ENCODE data around the gene C1orf116.

GRCh38 chr1:207025146-207025880 is 7.2 kb downstream of the C1orf116 start:
- TF ChIP-seq CTCF (conservative IDR thresholded peaks at IDR 0.05), result no peak
- no peak for TF ChIP-seq EZH2 (IDR thresholded peaks at IDR 0.05; ENCODE audit: low read depth)
